OCI-LY7 (cell line): Measurements from ENCODE around the gene TTLL10.

Experiments used
- CTCF ChIP-seq: fragments of 200-600 bp; sonication (generic); conservative IDR thresholded peaks from 2 replicates; pipeline ENCODE4 v1.5.1; 2014; ENCODE audit warnings: mild to moderate bottlenecking, antibody characterized with exemption, low read length, moderate library complexity, mixed read lengths
- EZH2phosphoT487 ChIP-seq: fragments of 200-600 bp; sonication (generic); IDR thresholded peaks from 2 replicates; pipeline ENCODE4 v1.6.1; 2018; ENCODE audit warnings: low read depth, borderline replicate concordance, mild to moderate bottlenecking, mixed run types, antibody characterized with exemption, low read length, moderate library complexity, mixed read lengths

GRCh38 chr1:1141244-1141910, 32.3 kb upstream of the TTLL10 start:
- no peak for TF ChIP-seq CTCF
- no peak for TF ChIP-seq EZH2phosphoT487
